Measurements from ENCODE around the gene AMH.

- TF ChIP-seq ZNF780A (CRISPR knock-in tag; IDR thresholded peaks at IDR 0.05) (no peak), NR2C2 (CRISPR knock-in tag; IDR thresholded peaks at IDR 0.05; ENCODE audit: borderline replicate concordance) (no peak), MYC (CRISPR knock-in tag; IDR thresholded peaks at IDR 0.05; ENCODE audit: borderline replicate concordance) (no peak), CBFB (CRISPR knock-in tag; IDR thresholded peaks at IDR 0.05) (no peak)
These were observed 16.6 kb upstream of the AMH start for GRCh38 chr19:2232286-2233151.

Data from HepG2 (cell line).